Activated CD4-positive, CD25-positive, alpha-beta regulatory T cell treated with anti-CD3 and anti-CD28 coated beads, Interleukin-2, amount 50 U/mL, for 16 hours (primary cell): ENCODE measurements around the gene PIP4K2C.
"Not testable (repeated sequence)": the region's sequence is repeated elsewhere in the genome, so short reads cannot be mapped to it uniquely, and the experiment has no call there.

Experiments
- DNase-seq: peaks from one replicate; pipeline ENCODE4 v3.0.0-alpha.2; 2020; ENCODE audit warnings: low read depth, low spot score

PIP4K2C gene

GRCh38 chr12:57558864-57559263 is 32.1 kb upstream of the PIP4K2C start:
- DNase-seq, result no peak

DNA sequence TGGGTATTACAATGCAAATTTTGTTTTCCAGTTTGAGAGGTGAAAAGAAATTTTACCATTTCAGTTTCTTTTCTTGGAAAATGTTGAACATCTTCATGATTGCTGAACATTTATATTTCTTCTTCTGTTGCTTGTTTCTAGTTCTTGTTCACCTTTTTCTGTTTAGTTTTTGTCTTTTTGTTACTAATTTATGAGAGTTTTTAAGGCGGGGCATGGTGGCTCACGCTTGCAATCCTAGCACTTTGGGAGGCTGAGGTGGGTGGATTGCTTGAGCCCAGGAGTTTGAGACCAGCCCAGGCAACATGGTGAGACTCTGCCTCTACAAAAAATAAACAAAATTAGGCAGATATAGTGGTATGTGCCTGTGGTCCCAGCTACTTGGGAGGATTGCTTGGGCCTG is 30.5 kb upstream of the PIP4K2C start:
- DNase-seq, result no peak

DNA sequence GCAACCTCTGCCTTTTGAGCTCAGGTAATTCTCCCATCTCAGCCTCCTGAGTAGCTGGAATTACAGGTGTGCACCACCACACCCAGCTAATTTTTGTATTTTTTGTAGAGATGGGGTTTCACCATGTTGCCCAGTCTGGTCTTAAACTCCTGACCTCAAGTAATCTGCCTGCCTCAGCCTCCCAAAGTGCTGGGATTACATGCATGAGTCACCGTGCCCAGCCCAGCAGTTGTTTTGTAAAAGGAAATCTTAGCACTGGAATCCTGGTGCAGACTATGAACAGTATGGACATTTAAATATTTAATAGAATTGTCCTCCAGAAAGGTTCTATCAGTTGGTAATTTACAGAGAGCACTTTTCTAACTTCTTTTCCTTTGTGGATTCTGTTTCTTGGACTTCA is 29.9 kb upstream of the PIP4K2C start:
- not testable (repeated sequence) for DNase-seq

DNA sequence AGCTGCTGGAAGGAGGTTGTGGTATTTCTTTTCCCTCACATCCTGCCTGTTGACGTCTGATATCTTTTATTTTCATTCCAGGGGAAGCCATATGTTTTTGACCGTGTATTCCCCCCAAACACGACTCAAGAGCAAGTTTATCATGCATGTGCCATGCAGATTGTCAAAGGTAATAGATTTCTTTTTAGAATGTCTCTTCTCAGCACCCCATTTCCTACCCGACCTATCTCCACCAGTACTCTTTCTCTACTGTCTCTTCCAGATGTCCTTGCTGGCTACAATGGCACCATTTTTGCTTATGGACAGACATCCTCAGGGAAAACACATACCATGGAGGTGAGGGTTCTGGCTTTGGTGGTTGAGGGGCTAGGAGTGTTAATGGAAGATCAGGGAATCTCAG is 27.6 kb upstream of the PIP4K2C start:
- no peak for DNase-seq

DNA sequence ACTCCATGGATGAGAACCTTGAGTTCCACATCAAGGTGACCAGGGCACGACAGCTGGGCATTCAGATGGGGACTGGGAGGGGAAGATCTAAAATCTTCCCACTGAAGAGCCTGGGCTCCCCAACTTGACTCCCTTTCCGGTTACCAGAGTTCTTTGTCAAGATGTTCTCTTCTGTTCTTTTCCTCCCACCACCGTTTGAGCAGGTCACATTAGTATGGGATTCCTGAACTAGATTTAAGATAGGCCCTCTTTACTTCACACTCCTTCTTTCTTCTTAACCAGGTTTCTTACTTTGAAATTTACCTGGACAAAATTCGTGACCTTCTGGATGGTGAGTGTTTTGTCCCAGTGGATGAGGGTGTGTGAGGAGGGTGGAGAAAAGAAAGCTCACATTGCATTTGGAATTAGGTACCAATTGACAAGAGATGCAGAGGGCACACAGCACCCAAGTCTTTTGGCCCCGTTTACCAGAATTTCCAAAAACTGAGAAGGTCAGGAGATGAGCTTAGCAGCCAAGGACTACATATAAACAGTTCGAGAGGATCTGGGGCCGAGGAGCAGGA is 26.7 kb upstream of the PIP4K2C start:
- no peak for DNase-seq

DNA sequence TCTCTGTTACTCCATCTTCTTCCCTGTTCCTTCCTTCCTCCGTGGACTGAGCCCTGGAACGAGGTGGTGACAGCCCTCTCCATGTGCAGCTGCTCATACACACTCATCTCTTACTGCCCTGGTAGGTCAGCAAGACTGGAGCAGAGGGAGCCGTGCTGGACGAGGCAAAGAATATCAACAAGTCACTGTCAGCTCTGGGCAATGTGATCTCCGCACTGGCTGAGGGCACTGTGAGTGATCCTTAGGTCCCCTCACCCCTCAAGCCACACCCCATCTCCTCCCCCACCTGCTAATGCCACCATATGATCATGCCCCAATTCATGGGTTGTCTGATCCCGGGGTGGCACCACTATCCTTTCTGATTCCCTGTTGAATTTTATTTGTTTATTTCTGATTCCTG is 22.2 kb upstream of the PIP4K2C start:
- DNase-seq, result no peak

- no peak for DNase-seq
Observed at GRCh38 chr12:57569858-57570257, 21.1 kb upstream of the PIP4K2C start.

DNA sequence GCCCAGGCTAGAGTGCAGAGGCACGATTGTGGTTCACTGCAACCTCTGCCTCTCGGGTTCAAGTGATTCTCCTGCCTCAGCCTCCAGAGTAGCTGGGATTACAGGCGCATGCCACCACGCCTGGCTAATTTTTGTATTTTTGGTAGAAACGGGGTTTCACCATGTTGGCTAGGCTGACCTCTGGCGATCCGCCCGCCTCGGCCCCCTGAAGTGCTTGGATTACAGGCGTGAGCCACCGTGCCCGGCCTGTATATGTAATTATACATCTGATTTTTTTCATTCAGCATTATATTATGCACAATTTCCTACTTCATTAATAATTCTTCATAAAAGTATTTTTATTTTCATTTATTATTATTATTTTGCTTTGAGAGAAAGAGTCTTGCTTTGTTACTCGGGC is 20.6 kb upstream of the PIP4K2C start:
- DNase-seq, result not testable (repeated sequence)

DNA sequence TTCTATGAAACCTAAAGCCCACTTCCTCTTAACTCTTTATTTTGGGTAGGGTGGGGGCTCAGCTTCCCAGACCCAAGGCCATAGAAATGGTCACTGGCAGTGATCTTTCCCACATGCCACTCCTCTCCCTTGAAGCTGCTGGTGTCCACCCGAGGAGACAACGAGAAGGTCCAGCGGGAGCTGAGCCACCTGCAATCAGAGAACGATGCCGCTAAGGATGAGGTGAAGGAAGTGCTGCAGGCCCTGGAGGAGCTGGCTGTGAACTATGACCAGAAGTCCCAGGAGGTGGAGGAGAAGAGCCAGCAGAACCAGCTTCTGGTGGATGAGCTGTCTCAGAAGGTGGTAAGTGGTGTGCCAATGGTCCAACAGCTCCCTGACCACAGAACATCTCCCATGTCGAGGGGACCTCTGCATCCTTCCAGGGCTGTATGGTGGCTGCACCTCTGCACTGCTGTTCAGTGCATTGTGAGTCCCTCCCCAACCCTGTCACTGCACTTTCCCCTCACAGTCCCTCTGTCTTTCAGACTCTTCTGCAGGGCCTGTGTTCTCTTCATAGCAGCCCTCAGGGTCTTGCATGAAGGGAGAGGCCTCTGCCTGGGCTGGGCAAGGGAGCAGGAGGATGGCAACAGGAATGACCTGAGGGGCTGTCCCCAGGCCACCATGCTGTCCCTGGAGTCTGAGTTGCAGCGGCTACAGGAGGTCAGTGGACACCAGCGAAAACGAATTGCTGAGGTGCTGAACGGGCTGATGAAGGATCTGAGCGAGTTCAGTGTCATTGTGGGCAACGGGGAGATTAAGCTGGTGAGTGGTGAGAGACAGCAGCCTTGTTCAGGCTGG is 18.8 kb upstream of the PIP4K2C start:
- no peak for DNase-seq

DNA sequence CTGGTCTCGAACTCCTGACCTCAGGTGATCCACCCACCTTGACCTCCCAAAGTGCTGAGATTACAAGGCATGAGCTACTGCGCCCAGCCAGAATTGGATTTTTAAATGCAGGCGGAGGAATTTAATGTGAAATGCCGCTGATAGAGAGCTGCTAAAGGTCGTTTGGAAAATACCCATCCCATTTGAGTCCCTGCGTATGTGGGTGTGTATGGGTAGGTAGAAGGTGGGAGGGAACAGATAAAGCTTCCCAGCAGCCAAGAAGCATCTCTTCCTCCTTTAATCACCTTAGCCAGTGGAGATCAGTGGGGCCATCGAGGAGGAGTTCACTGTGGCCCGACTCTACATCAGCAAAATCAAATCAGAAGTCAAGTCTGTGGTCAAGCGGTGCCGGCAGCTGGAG is 16.2 kb upstream of the PIP4K2C start:
- no peak for DNase-seq

DNA sequence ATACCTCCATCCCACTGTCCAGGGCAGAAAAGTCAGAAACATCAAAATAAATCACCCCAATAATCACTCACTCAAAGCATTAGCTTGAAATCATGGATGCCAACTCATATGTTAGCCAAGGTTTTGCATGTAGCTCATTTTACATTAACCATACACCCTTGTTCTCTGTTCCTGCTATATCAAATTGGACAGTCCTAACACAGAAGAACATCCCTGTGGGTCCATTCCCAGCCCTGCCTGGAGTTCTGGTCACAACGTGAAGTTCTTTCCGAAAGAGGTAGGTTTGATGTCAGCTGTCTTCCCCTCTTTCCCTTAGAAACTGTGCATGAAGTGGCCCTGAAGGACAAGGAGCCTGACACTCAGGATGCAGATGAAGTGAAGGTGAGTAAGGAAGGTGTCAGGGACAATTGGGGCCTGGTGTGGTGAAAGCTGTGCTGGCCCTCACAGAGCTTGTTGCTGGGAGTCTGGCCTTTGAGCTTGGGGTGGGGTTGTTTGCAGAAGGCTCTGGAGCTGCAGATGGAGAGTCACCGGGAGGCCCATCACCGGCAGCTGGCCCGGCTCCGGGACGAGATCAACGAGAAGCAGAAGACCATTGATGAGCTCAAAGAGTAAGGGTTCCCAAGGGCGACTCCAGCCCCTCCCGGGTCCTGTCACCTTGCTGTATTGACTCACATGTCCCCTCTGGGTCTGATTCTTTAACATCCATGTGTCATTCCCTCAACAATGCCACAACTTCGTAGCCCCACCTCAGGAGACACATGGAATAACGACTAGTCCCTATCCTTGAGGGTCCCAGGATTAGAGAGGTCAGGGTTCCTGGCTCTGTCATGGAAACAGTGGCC is 15.0 kb upstream of the PIP4K2C start:
- no peak for DNase-seq

DNA sequence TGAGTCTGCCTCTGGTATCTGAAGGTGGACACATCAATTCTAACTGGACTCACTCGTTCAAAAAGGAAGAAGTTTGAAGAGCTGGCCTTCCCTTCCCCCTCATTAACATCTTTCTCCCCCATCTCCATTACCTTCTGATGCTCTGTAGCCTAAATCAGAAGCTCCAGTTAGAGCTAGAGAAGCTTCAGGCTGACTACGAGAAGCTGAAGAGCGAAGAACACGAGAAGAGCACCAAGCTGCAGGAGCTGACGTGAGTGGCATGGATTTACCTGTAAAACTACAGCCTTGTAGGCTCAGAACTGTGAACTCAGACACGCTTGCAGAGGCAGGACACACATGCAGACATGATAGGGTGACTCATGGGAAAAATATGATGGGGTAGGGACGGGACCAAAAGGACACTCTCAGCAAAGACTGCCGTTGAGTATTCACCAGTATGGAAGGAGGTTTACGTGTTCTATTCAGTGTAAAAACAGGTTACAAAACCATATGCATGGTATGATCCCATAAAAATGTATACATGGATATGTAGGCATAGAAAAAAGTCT is 14.3 kb upstream of the PIP4K2C start:
- DNase-seq, result no peak

- no peak for DNase-seq
Observed at GRCh38 chr12:57577981-57578758, 12.8 kb upstream of the PIP4K2C start.

- DNase-seq, result no peak
Observed at GRCh38 chr12:57579011-57579410, 12.0 kb upstream of the PIP4K2C start.

GRCh38 chr12:57579677-57580465 is 11.1 kb upstream of the PIP4K2C start:
- DNase-seq, result no peak

- DNase-seq, result no peak
Observed at GRCh38 chr12:57580466-57580795, 10.6 kb upstream of the PIP4K2C start.

GRCh38 chr12:57581802-57582201 is 9.2 kb upstream of the PIP4K2C start:
- no peak for DNase-seq

GRCh38 chr12:57582440-57582839 is 8.6 kb upstream of the PIP4K2C start:
- no peak for DNase-seq

DNA sequence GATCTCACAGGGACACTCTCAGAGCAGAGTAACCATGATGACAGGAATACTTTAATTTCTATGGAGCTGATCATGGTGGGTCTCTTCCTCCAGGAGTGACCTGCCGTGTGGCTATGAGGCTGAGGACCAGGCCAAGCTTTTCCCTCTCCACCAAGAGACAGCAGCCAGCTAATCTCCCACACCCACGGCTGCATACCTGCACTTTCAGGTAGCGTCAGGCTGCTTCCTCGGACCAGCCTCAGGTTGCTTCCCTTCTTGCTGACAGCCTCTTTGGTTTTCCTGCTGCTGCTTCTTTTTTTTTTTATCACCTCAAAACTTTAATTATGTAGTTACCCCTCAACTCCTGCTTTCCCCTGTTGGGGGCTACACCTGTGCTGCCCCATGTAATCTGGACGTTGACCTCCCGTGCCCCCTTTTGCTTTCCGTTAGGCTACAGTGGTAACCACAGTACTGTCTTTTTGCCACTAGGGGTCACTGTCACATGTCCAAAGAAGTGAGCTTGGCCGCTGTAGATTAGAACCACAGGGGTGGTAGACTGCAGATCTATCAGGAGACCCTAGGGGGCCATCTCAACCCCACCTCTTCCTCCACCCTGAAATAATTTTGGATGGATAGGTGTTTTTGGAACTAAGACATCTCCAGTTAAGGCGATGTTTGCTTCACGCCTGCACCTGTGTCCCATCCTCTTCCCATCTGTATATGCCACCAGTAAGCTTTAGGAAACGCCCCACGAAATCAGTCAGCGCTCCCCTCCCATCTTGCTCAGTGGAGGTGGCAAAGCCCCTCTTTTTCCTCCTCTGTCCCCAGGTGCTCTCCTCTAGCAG is 7.8 kb upstream of the PIP4K2C start:
- peak; percentile 53 for DNase-seq

GRCh38 chr12:57584050-57584449 is 6.9 kb upstream of the PIP4K2C start:
- DNase-seq, result no peak
